Sigmoid colon (tissue), 4 donors: ENCODE results near the gene KCNK15.

Experiments used
- EP300 ChIP-seq, 4 donors: sonication (generic); formaldehyde crosslinking; IDR thresholded peaks; one replicate each; pipeline ENCODE4 v1.6.1; 2017; ENCODE audit warnings: antibody characterized with exemption in 4 of 4
- POLR2A ChIP-seq, 2 donors: fragments of 450-650 bp; IDR thresholded peaks; one replicate each; pipeline ENCODE4 v1.6.1; 2016; ENCODE audit warnings: antibody characterized with exemption in 2 of 2, mild to moderate bottlenecking in 2 of 2, moderate library complexity in 2 of 2
- POLR2AphosphoS5 ChIP-seq, 4 donors: sonication (generic); formaldehyde crosslinking; IDR thresholded peaks; one replicate each; pipeline ENCODE4 v1.6.1; 2017; ENCODE audit warnings: antibody characterized with exemption in 4 of 4
- TF ChIP-seq, protein P1 (sequence below), 4 experiments: fragments of 450-650 bp in 3 of 4; fragments of 200-600 bp in 1 of 4; IDR thresholded peaks; one replicate each; pipeline ENCODE4 v1.5.1; 2016 to 2019; ENCODE audit warnings: antibody characterized with exemption in 4 of 4, mild to moderate bottlenecking in 3 of 4, moderate library complexity in 2 of 4

- TF ChIP-seq, protein P1, sequence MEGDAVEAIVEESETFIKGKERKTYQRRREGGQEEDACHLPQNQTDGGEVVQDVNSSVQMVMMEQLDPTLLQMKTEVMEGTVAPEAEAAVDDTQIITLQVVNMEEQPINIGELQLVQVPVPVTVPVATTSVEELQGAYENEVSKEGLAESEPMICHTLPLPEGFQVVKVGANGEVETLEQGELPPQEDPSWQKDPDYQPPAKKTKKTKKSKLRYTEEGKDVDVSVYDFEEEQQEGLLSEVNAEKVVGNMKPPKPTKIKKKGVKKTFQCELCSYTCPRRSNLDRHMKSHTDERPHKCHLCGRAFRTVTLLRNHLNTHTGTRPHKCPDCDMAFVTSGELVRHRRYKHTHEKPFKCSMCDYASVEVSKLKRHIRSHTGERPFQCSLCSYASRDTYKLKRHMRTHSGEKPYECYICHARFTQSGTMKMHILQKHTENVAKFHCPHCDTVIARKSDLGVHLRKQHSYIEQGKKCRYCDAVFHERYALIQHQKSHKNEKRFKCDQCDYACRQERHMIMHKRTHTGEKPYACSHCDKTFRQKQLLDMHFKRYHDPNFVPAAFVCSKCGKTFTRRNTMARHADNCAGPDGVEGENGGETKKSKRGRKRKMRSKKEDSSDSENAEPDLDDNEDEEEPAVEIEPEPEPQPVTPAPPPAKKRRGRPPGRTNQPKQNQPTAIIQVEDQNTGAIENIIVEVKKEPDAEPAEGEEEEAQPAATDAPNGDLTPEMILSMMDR (IDR thresholded peaks at IDR 0.05), result no peak
- no peak for TF ChIP-seq POLR2A (IDR thresholded peaks at IDR 0.05)
- TF ChIP-seq POLR2AphosphoS5 (IDR thresholded peaks at IDR 0.05), result no peak
- no peak for TF ChIP-seq EP300 (IDR thresholded peaks at IDR 0.05)
These were observed 22.6 kb downstream of the KCNK15 start for GRCh38 chr20:44768256-44768655.
